Measurements from ENCODE around the gene UCN.

DNA sequence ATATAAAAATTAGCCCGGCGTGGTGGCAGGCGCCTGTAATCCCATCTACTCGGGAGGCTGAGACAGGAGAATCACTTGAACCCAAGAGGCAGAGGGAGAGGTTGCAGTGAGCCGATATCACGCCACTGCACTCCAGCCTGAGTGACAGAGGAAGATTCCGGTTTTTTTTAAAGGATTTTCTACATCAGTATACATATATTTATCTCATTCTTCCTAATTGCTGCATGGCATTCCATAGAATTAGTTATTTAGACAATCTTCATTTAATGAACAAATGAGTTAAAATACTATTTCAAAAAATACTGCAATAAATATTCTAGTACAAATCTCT lies 46.3 kb upstream of the UCN start:
- TF ChIP-seq, protein P1, sequence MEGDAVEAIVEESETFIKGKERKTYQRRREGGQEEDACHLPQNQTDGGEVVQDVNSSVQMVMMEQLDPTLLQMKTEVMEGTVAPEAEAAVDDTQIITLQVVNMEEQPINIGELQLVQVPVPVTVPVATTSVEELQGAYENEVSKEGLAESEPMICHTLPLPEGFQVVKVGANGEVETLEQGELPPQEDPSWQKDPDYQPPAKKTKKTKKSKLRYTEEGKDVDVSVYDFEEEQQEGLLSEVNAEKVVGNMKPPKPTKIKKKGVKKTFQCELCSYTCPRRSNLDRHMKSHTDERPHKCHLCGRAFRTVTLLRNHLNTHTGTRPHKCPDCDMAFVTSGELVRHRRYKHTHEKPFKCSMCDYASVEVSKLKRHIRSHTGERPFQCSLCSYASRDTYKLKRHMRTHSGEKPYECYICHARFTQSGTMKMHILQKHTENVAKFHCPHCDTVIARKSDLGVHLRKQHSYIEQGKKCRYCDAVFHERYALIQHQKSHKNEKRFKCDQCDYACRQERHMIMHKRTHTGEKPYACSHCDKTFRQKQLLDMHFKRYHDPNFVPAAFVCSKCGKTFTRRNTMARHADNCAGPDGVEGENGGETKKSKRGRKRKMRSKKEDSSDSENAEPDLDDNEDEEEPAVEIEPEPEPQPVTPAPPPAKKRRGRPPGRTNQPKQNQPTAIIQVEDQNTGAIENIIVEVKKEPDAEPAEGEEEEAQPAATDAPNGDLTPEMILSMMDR (IDR thresholded peaks at IDR 0.05; ENCODE audit: poor library complexity): no peak
- TF ChIP-seq EZH2 (IDR thresholded peaks at IDR 0.05; ENCODE audit: borderline replicate concordance) (no peak), EZH2phosphoT487 (IDR thresholded peaks at IDR 0.05; ENCODE audit: low read depth, severe bottlenecking, unreplicated experiment) (no peak)

Data from hepatocyte (in vitro differentiated cells).